ENCODE data around the gene EXD2.
"Not testable (repeated sequence)": the region's sequence is repeated elsewhere in the genome, so short reads cannot be mapped to it uniquely, and the experiment has no call there.

EXD2 gene

GRCh38 chr14:69191340-69192111 lies at the start of gene EXD2:
TSS of gene EXD2 (plus strand) at chr14:69191498. CDS start at chr14:69209471, 17,973 bp downstream.
- DNase-seq = peak; percentile 87

- no peak for DNase-seq
Observed at GRCh38 chr14:69141550-69141949, 49.7 kb upstream of the EXD2 start.

- no peak for DNase-seq
Observed at GRCh38 chr14:69142101-69142500, 49.2 kb upstream of the EXD2 start.

GRCh38 chr14:69149461-69150244 lies 41.6 kb upstream of the EXD2 start:
- peak; percentile 28 for DNase-seq

- DNase-seq = peak; percentile 73
Observed at GRCh38 chr14:69151458-69152180, 39.7 kb upstream of the EXD2 start.

GRCh38 chr14:69152181-69152901 lies 39.0 kb upstream of the EXD2 start:
- peak; percentile 60 for DNase-seq

GRCh38 chr14:69152902-69153151 lies 38.5 kb upstream of the EXD2 start, which contains the start of gene DCAF5:
TSS of gene DCAF5 (minus strand) at chr14:69153119. CDS start at chr14:69152978, 141 bp downstream.
- no peak for DNase-seq

GRCh38 chr14:69153152-69153872 lies 38.0 kb upstream of the EXD2 start:
- DNase-seq = peak; percentile 94

GRCh38 chr14:69153873-69154270 lies 37.4 kb upstream of the EXD2 start:
- peak; percentile 33 for DNase-seq

- peak; percentile 32 for DNase-seq
Observed at GRCh38 chr14:69154779-69155178, 36.5 kb upstream of the EXD2 start.

- no peak for DNase-seq
Observed at GRCh38 chr14:69156224-69156623, 35.1 kb upstream of the EXD2 start.

GRCh38 chr14:69161590-69161989 lies 29.7 kb upstream of the EXD2 start:
- DNase-seq = no peak

GRCh38 chr14:69165787-69166186 lies 25.5 kb upstream of the EXD2 start:
- DNase-seq = not testable (repeated sequence)

GRCh38 chr14:69170839-69171238 lies 20.5 kb upstream of the EXD2 start:
- DNase-seq = no peak

- no peak for DNase-seq
Observed at GRCh38 chr14:69171569-69171968, 19.7 kb upstream of the EXD2 start.

GRCh38 chr14:69175130-69175529 lies 16.2 kb upstream of the EXD2 start:
- DNase-seq = no peak

GRCh38 chr14:69181491-69181890 lies 9.8 kb upstream of the EXD2 start:
- no peak for DNase-seq

GRCh38 chr14:69182580-69182979 lies 8.7 kb upstream of the EXD2 start:
- DNase-seq = not testable (repeated sequence)

GRCh38 chr14:69183735-69184134 lies 7.6 kb upstream of the EXD2 start:
- DNase-seq = no peak

- no peak for DNase-seq
Observed at GRCh38 chr14:69190191-69190590, 1.1 kb upstream of the EXD2 start.

GRCh38 chr14:69193721-69194120 lies 2.4 kb downstream of the EXD2 start:
- no peak for DNase-seq

- DNase-seq = no peak
Observed at GRCh38 chr14:69199786-69200185, 8.5 kb downstream of the EXD2 start.

All from hematopoietic multipotent progenitor cell treated with erythropoietin and hydrocortisone succinate and interleukin-3 and kit ligand, for 8 days (in vitro differentiated cells).